Astrocyte (in vitro differentiated cells and primary cell): ENCODE measurements around the gene CCDC169. TPM values are rescaled to one million over a fixed set of nuclear protein-coding genes. Genes with fewer than 3 reads are reported as not detected.
"Not testable (repeated sequence)": the region's sequence is repeated elsewhere in the genome, so short reads cannot be mapped to it uniquely, and the experiment has no call there.

ENCODE experiments used
- DNase-seq: peaks from one replicate; pipeline ENCODE4 v3.0.0-alpha.2; 2010; ENCODE audit warnings: low read depth
- FAIRE-seq: peaks from 2 replicates; lab custom pipeline; 2011; peaks lifted over from hg19 to GRCh38; lab: Jason Lieb, UNC
- H2AFZ ChIP-seq: 2 replicates; pipeline ENCODE4 v1.6.0; 2012; ENCODE audit warnings: low read depth, low read length, inconsistent platforms
- H3K27ac ChIP-seq: 2 replicates; pipeline ENCODE4 v1.5.1; 2011; ENCODE audit warnings: low read depth, low read length, inconsistent platforms
- H3K27me3 ChIP-seq: 2 replicates; pipeline ENCODE4 v1.6.0; 2011; ENCODE audit warnings: low read length, inconsistent platforms; ENCODE audit not compliant: insufficient read depth
- H3K36me3 ChIP-seq: 2 replicates; pipeline ENCODE4 v1.5.1; 2011; ENCODE audit warnings: low read length, inconsistent platforms; ENCODE audit not compliant: insufficient read depth
- H3K4me1 ChIP-seq: 2 replicates; pipeline ENCODE4 v1.5.1; 2011; ENCODE audit warnings: low read length, inconsistent platforms; ENCODE audit not compliant: insufficient read depth
- H3K4me2 ChIP-seq: 2 replicates; pipeline ENCODE4 v1.6.0; 2012; ENCODE audit warnings: low read length, inconsistent platforms
- H3K4me3 ChIP-seq: 2 replicates; pipeline ENCODE4 v1.5.1; 2011; ENCODE audit warnings: low read depth, mild to moderate bottlenecking, low read length, inconsistent platforms; ENCODE audit not compliant: insufficient read depth
- H3K79me2 ChIP-seq: 2 replicates; pipeline ENCODE4 v1.6.0; 2012; ENCODE audit warnings: mild to moderate bottlenecking, low read length, inconsistent platforms; ENCODE audit not compliant: insufficient read depth
- H3K9ac ChIP-seq: 2 replicates; pipeline ENCODE4 v1.6.0; 2012; ENCODE audit warnings: mild to moderate bottlenecking, low read length, inconsistent platforms
- H3K9me3 ChIP-seq: 2 replicates; pipeline ENCODE4 v1.5.1; 2012; ENCODE audit warnings: low read depth, mild to moderate bottlenecking, low read length, inconsistent platforms; ENCODE audit not compliant: insufficient read depth
- H4K20me1 ChIP-seq: 2 replicates; pipeline ENCODE4 v1.6.0; 2012; ENCODE audit warnings: low read length, inconsistent platforms; ENCODE audit not compliant: insufficient read depth
- H3K27ac Mint-ChIP-seq: one replicate; pipeline ENCODE4 v1.8.0; 2021; ENCODE audit warnings: mild to moderate bottlenecking, mixed read lengths; ENCODE audit not compliant: unreplicated experiment
- H3K27me3 Mint-ChIP-seq: one replicate; pipeline ENCODE4 v1.8.0; 2021; ENCODE audit warnings: low read depth, mixed read lengths; ENCODE audit not compliant: unreplicated experiment
- H3K36me3 Mint-ChIP-seq: one replicate; pipeline ENCODE4 v1.8.0; 2021; ENCODE audit warnings: low read depth, mixed read lengths; ENCODE audit not compliant: unreplicated experiment
- H3K4me1 Mint-ChIP-seq: one replicate; pipeline ENCODE4 v1.8.0; 2021; ENCODE audit warnings: low read depth, mixed read lengths; ENCODE audit not compliant: unreplicated experiment
- H3K4me3 Mint-ChIP-seq: one replicate; pipeline ENCODE4 v1.8.0; 2021; ENCODE audit warnings: mild to moderate bottlenecking, moderate library complexity, mixed read lengths; ENCODE audit not compliant: unreplicated experiment
- H3K9me3 Mint-ChIP-seq: one replicate; pipeline ENCODE4 v1.8.0; 2021; ENCODE audit warnings: mild to moderate bottlenecking, mixed read lengths; ENCODE audit not compliant: unreplicated experiment
- CTCF ChIP-seq: IDR thresholded peaks from 2 replicates; pipeline ENCODE4 v1.5.1; 2011; ENCODE audit warnings: low read depth, mild to moderate bottlenecking, inconsistent platforms, low read length, moderate library complexity; ENCODE audit not compliant: insufficient read depth
- EZH2 ChIP-seq: IDR thresholded peaks from 2 replicates; pipeline ENCODE4 v1.6.1; 2012; ENCODE audit warnings: mild to moderate bottlenecking, low read length, inconsistent platforms; ENCODE audit not compliant: insufficient read depth
- total RNA-seq: library from RNA; stranded (reverse); gene quantifications from 2 replicates; pipeline ENCODE4 v1.2.1, GENCODE V29; 2021

CCDC169 gene
- total RNA-seq, 1 donor from 2014 or later: 0.98 TPM

- Mint-ChIP-seq H3K4me1 (peaks cover 14% of the 10 kb centered on the region), H3K27ac (peak overlapping the region; percentile 23), H3K9me3 (no peaks in the 10 kb centered on the region), H3K4me3 (no peak overlapping the region), H3K27me3 (no peaks in the 10 kb centered on the region), H3K36me3 (peaks cover 32% of the 10 kb centered on the region)
- no peak overlapping the region for H3K4me3 ChIP-seq
- DNase-seq: peak; percentile 53
- H2AFZ ChIP-seq: no peak overlapping the region
- H3K27me3 ChIP-seq: no peaks in the 10 kb centered on the region
- FAIRE-seq: peak; percentile 68
- no peak overlapping the region for H3K4me2 ChIP-seq
- H3K79me2 ChIP-seq: peaks cover 6% of the 10 kb centered on the region
- peaks cover 4% of the 10 kb centered on the region for H4K20me1 ChIP-seq
- TF ChIP-seq EZH2: no peak
- TF ChIP-seq CTCF: no peak
- peak overlapping the region; percentile 52 for H3K27ac ChIP-seq
- peaks cover 7% of the 10 kb centered on the region for H3K4me1 ChIP-seq
- H3K36me3 ChIP-seq: peaks cover 19% of the 10 kb centered on the region
- H3K9ac ChIP-seq: no peak overlapping the region
- H3K9me3 ChIP-seq: no peaks in the 10 kb centered on the region
Measured at GRCh38 chr13:36323951-36324566, 26.4 kb upstream of the CCDC169 start.

GRCh38 chr13:36323408-36323807, 25.8 kb upstream of the CCDC169 start:
- Histone ChIP-seq H3K9me3 (no peaks in the 10 kb centered on the region), H3K36me3 (peaks cover 19% of the 10 kb centered on the region), H3K9ac (no peak overlapping the region), H3K4me2 (no peak overlapping the region), H2AFZ (no peak overlapping the region), H3K27ac (peak overlapping the region; percentile 42), H3K79me2 (peaks cover 4% of the 10 kb centered on the region), H3K4me3 (no peak overlapping the region), H3K27me3 (no peaks in the 10 kb centered on the region), H4K20me1 (peaks cover 4% of the 10 kb centered on the region), H3K4me1 (peaks cover 7% of the 10 kb centered on the region)
- Mint-ChIP-seq H3K36me3 (peaks cover 27% of the 10 kb centered on the region), H3K4me3 (no peak overlapping the region), H3K27me3 (no peaks in the 10 kb centered on the region), H3K4me1 (peaks cover 14% of the 10 kb centered on the region), H3K27ac (peak overlapping the region; percentile 20), H3K9me3 (no peaks in the 10 kb centered on the region)
- no peak for TF ChIP-seq CTCF
- no peak for TF ChIP-seq EZH2
- DNase-seq (no peak), FAIRE-seq (no peak)

GRCh38 chr13:36319793-36320192, 22.2 kb upstream of the CCDC169 start:
- not testable (repeated sequence) for H3K27ac Mint-ChIP-seq, H3K27me3 ChIP-seq, H2AFZ ChIP-seq, H4K20me1 ChIP-seq, H3K9ac ChIP-seq, H3K4me2 ChIP-seq, H3K79me2 ChIP-seq, FAIRE-seq, H3K9me3 Mint-ChIP-seq, H3K4me3 Mint-ChIP-seq, H3K4me3 ChIP-seq, H3K27ac ChIP-seq, H3K9me3 ChIP-seq, H3K27me3 Mint-ChIP-seq, DNase-seq, H3K4me1 ChIP-seq
- H3K36me3 Mint-ChIP-seq: peaks cover 31% of the 10 kb centered on the region
- peaks cover 13% of the 10 kb centered on the region for H3K36me3 ChIP-seq
- peaks cover 16% of the 10 kb centered on the region for H3K4me1 Mint-ChIP-seq
